A549 treated with AZD2906 at 1 μM for 4 hours (cell line): ENCODE results near the gene TTC19. TPM values are rescaled to one million over a fixed set of nuclear protein-coding genes. Genes with fewer than 3 reads are reported as not detected.

ENCODE experiments used
- total RNA-seq: library from RNA; stranded (reverse); fragments of 200-300 nt; extraction: Qiagen RNA extraction; gene quantifications from 5 replicates; pipeline ENCODE4 v1.2.3, GENCODE V29; 2022

TTC19 gene, protein sequence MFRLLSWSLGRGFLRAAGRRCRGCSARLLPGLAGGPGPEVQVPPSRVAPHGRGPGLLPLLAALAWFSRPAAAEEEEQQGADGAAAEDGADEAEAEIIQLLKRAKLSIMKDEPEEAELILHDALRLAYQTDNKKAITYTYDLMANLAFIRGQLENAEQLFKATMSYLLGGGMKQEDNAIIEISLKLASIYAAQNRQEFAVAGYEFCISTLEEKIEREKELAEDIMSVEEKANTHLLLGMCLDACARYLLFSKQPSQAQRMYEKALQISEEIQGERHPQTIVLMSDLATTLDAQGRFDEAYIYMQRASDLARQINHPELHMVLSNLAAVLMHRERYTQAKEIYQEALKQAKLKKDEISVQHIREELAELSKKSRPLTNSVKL
- 46.9 to 49.8 TPM (median 48.6 TPM) in 5 replicates for total RNA-seq

GRCh38 chr17:15999141-15999973 is at the start of gene TTC19, which contains the start of gene ZSWIM7:
TSS of gene TTC19 (plus strand) at chr17:15999824. CDS start at chr17:15999849, 25 bp downstream.
TSS of gene ZSWIM7 (minus strand) at chr17:15999704. CDS start at chr17:15999594, 110 bp downstream.

Other genes starting within 250 kb of the TTC19 start
- 10.7 to 16.4 TPM (median 15.5 TPM) in 5 replicates for gene ADORA2B, start 54.7 kb upstream of the TTC19 start, total RNA-seq
- 40.5 to 50.4 TPM (median 47.4 TPM) in 5 replicates for gene ZSWIM7, start 120 bp upstream of the TTC19 start, total RNA-seq
- gene NCOR1, start 215.7 kb downstream of the TTC19 start, total RNA-seq = 66.2 to 90.1 TPM (median 70.3 TPM) in 5 replicates
- 15.3 to 21.6 TPM (median 17.0 TPM) in 5 replicates for gene PIGL, start 217.4 kb downstream of the TTC19 start, total RNA-seq